Stimulated activated CD4-positive, alpha-beta T cell treated with anti-CD3 and anti-CD28 coated beads, Interleukin-12 subunit alpha, Interleukin-12 subunit beta, amount 100 ng/mL, for 4 hours (primary cell): ENCODE measurements around the gene STAG1.
"Not testable (repeated sequence)": the region's sequence is repeated elsewhere in the genome, so short reads cannot be mapped to it uniquely, and the experiment has no call there.

Experiments
- DNase-seq: peaks from one replicate; pipeline ENCODE4 v3.0.0-alpha.2; 2020

The STAG1 gene

GRCh38 chr3:136576279-136577009 lies 175.7 kb downstream of the STAG1 start:
- DNase-seq: no peak

GRCh38 chr3:136567599-136568188 lies 184.5 kb downstream of the STAG1 start:
- no peak for DNase-seq

- DNase-seq: not testable (repeated sequence)
Observed at GRCh38 chr3:136564962-136565361, 187.2 kb downstream of the STAG1 start.

GRCh38 chr3:136562026-136562425 lies 190.2 kb downstream of the STAG1 start:
- DNase-seq: no peak

GRCh38 chr3:136559896-136560295 lies 192.3 kb downstream of the STAG1 start:
- DNase-seq: no peak

GRCh38 chr3:136549461-136549860 lies 202.7 kb downstream of the STAG1 start:
- DNase-seq: not testable (repeated sequence)

GRCh38 chr3:136547293-136547692 lies 204.9 kb downstream of the STAG1 start:
- DNase-seq: no peak

GRCh38 chr3:136546720-136547119 lies 205.5 kb downstream of the STAG1 start:
- no peak for DNase-seq

GRCh38 chr3:136545664-136546268 lies 206.4 kb downstream of the STAG1 start:
- no peak for DNase-seq

GRCh38 chr3:136544532-136544931 lies 207.6 kb downstream of the STAG1 start:
- DNase-seq: no peak

GRCh38 chr3:136543385-136543784 lies 208.8 kb downstream of the STAG1 start:
- no peak for DNase-seq

GRCh38 chr3:136535906-136536305 lies 216.3 kb downstream of the STAG1 start:
- DNase-seq: no peak

- no peak for DNase-seq
Observed at GRCh38 chr3:136532766-136533165, 219.4 kb downstream of the STAG1 start.

GRCh38 chr3:136518102-136518501 lies 234.1 kb downstream of the STAG1 start:
- no peak for DNase-seq

GRCh38 chr3:136516656-136517055 lies 235.5 kb downstream of the STAG1 start:
- no peak for DNase-seq

GRCh38 chr3:136516095-136516494 lies 236.1 kb downstream of the STAG1 start:
- DNase-seq: no peak

- not testable (repeated sequence) for DNase-seq
Observed at GRCh38 chr3:136514533-136514932, 237.6 kb downstream of the STAG1 start.

GRCh38 chr3:136513367-136513766 lies 238.8 kb downstream of the STAG1 start:
- DNase-seq: no peak

- no peak for DNase-seq
Observed at GRCh38 chr3:136512381-136512780, 239.8 kb downstream of the STAG1 start.

- DNase-seq: no peak
Observed at GRCh38 chr3:136505676-136506075, 246.5 kb downstream of the STAG1 start.

GRCh38 chr3:136503056-136503455 lies 249.1 kb downstream of the STAG1 start:
- DNase-seq: no peak

GRCh38 chr3:136498919-136499447 lies 253.2 kb downstream of the STAG1 start:
- DNase-seq: no peak

GRCh38 chr3:136495213-136495612 lies 257.0 kb downstream of the STAG1 start:
- DNase-seq: no peak
